Erythroblast (primary cell): Measurements from ENCODE around the gene MERTK.

Source experiments
- GATA1 ChIP-seq: IDR thresholded peaks from 2 replicates; pipeline ENCODE4 v1.6.1; 2011; ENCODE audit warnings: low read depth, mild to moderate bottlenecking, control low read depth, low read length, moderate library complexity
- POLR2A ChIP-seq: IDR thresholded peaks from 2 replicates; pipeline ENCODE4 v1.6.1; 2011; ENCODE audit warnings: mild to moderate bottlenecking, low read length

- no peak for TF ChIP-seq POLR2A
- TF ChIP-seq GATA1: no peak
Measured at GRCh38 chr2:111904726-111905474, 6.5 kb downstream of the MERTK start.
